SK-N-MC (cell line): ENCODE results near the gene AFF2.

Experiments
- EZH2 ChIP-seq: fragments of 200-600 bp; sonication (generic); IDR thresholded peaks from one replicate; pipeline ENCODE4 v1.6.1; 2017; ENCODE audit warnings: antibody characterized with exemption
- POLR2AphosphoS5 ChIP-seq: IDR thresholded peaks from 2 replicates; pipeline ENCODE4 v1.6.1; 2012; ENCODE audit warnings: mild to moderate bottlenecking, low read depth, low read length, borderline replicate concordance

DNA sequence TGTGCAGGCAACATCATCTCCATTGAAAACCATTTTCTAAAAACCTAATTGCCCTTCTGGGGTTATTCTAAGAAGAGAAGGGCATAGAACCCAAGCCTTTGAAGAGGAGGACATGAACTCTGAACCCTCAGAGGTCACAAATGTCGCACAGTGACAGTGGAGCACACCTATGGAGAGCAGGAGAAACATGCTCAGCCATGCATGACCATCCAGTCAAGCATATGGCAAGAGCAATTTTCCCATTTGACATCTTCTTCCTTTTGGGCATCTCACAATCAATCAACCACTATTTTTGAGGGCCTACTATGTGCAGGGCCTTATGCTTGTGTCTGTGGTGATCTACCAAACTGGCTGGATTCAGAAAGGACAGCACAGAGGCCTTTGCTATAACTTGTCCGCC is 30.1 kb upstream of the AFF2 start:
- TF ChIP-seq EZH2 (no peak), POLR2AphosphoS5 (no peak)
